Measurements from ENCODE around the gene KLF15. TPM values are rescaled to one million over a fixed set of nuclear protein-coding genes. Genes with fewer than 3 reads are reported as not detected.

Gene KLF15
- total RNA-seq, 4 donors from 2014 or later: 20.6 to 49.2 (median 27.5) TPM

GRCh38 chr3:126353694-126354321, 3.4 kb downstream of the KLF15 start:
- peaks cover 6 to 10% of the 10 kb centered on the region in 2 donors for H3K36me3 ChIP-seq
- no peak for TF ChIP-seq POLR2A (IDR thresholded peaks at IDR 0.05)
- TF ChIP-seq, protein P1, sequence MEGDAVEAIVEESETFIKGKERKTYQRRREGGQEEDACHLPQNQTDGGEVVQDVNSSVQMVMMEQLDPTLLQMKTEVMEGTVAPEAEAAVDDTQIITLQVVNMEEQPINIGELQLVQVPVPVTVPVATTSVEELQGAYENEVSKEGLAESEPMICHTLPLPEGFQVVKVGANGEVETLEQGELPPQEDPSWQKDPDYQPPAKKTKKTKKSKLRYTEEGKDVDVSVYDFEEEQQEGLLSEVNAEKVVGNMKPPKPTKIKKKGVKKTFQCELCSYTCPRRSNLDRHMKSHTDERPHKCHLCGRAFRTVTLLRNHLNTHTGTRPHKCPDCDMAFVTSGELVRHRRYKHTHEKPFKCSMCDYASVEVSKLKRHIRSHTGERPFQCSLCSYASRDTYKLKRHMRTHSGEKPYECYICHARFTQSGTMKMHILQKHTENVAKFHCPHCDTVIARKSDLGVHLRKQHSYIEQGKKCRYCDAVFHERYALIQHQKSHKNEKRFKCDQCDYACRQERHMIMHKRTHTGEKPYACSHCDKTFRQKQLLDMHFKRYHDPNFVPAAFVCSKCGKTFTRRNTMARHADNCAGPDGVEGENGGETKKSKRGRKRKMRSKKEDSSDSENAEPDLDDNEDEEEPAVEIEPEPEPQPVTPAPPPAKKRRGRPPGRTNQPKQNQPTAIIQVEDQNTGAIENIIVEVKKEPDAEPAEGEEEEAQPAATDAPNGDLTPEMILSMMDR (IDR thresholded peaks at IDR 0.05): no peak
- no peak overlapping the region for H3K4me3 ChIP-seq (replicated peaks in 1 of 3)
- WGBS, 2 donors: 94 to 96% methylated on average over 7 to 8 of the region's 8 CpGs
- DNase-seq: no peak
- H3K4me1 ChIP-seq: peaks cover 11 to 24% of the 10 kb centered on the region in 2 donors
- H3K27me3 ChIP-seq: no peaks in the 10 kb centered on the region
- H3K27ac ChIP-seq: peak overlapping the region in 1 of 3 donors; percentile 84
- intact Hi-C loops (cut with DNase I): no loop called here
- no peaks in the 10 kb centered on the region for H3K9me3 ChIP-seq

- Histone ChIP-seq H3K27me3 (no peaks in the 10 kb centered on the region), H3K27ac (no peak overlapping the region), H3K9me3 (no peaks in the 10 kb centered on the region), H3K4me1 (peaks cover 7 to 17% of the 10 kb centered on the region in 2 donors), H3K4me3 (replicated peaks in 1 of 3) (no peak overlapping the region), H3K36me3 (peaks cover 6 to 10% of the 10 kb centered on the region in 2 donors)
- TF ChIP-seq POLR2A (IDR thresholded peaks at IDR 0.05): no peak
- TF ChIP-seq, protein P1 (IDR thresholded peaks at IDR 0.05): no peak
- WGBS, 2 donors: 91% methylated on average over 13 to 27 of the region's 27 CpGs
- no peak for DNase-seq
- intact Hi-C loops (cut with DNase I): no loop called here
These were observed 4.4 kb downstream of the KLF15 start for GRCh38 chr3:126352476-126353454.

- H3K27me3 ChIP-seq: no peaks in the 10 kb centered on the region
- TF ChIP-seq, protein P1 (IDR thresholded peaks at IDR 0.05): no peak
- no peak for TF ChIP-seq POLR2A (IDR thresholded peaks at IDR 0.05)
- peaks cover 7 to 15% of the 10 kb centered on the region in 2 donors for H3K4me1 ChIP-seq
- intact Hi-C loops (cut with DNase I): no loop called here
- no peak overlapping the region for H3K27ac ChIP-seq
- 95 to 97% methylated on average over 9 to 11 of the region's 18 CpGs for WGBS, 2 donors
- H3K9me3 ChIP-seq: no peaks in the 10 kb centered on the region
- DNase-seq: no peak
- H3K36me3 ChIP-seq: peaks cover 6 to 10% of the 10 kb centered on the region in 2 donors
- no peak overlapping the region for H3K4me3 ChIP-seq (replicated peaks in 1 of 3)
These were observed 5.3 kb downstream of the KLF15 start for GRCh38 chr3:126351771-126352475.

GRCh38 chr3:126351086-126351770, 6.0 kb downstream of the KLF15 start:
- Histone ChIP-seq H3K27me3 (no peaks in the 10 kb centered on the region), H3K27ac (no peak overlapping the region), H3K9me3 (no peaks in the 10 kb centered on the region), H3K36me3 (peaks cover 6 to 10% of the 10 kb centered on the region in 2 donors), H3K4me3 (replicated peaks in 1 of 3) (no peak overlapping the region), H3K4me1 (peaks cover 7 to 12% of the 10 kb centered on the region in 2 donors)
- WGBS, 2 donors: 71 to 88% methylated on average over 2 to 10 of the region's 10 CpGs
- no peak for TF ChIP-seq POLR2A (IDR thresholded peaks at IDR 0.05)
- TF ChIP-seq, protein P1 (IDR thresholded peaks at IDR 0.05): no peak
- DNase-seq: no peak
- intact Hi-C loops (cut with DNase I): no loop called here

All from thyroid gland (tissue), 4 donors.